OCI-LY7 (cell line): ENCODE results near the gene RCC1. TPM values are rescaled to one million over a fixed set of nuclear protein-coding genes. Genes with fewer than 3 reads are reported as not detected.

Experiments used
- BruUV-seq: library from RNA; stranded (reverse); fragments of 400-500 nt; replicated peaks from 2 replicates; lab custom pipeline; 2021; lab: Mats Ljungman, UMichigan
- CTCF ChIA-PET: fragments of 300-600 bp; sonication (Branson Sonifier 250); formaldehyde crosslinking; loops from one replicate; lab custom pipeline; 2022; ENCODE audit warnings: antibody characterized with exemption; ENCODE audit not compliant: unreplicated experiment; lab: Charles Lee
- POLR2A ChIA-PET: fragments of 300-600 bp; sonication (Branson Sonifier 250); formaldehyde crosslinking; loops from one replicate; lab custom pipeline; 2022; ENCODE audit warnings: antibody characterized with exemption; lab: Charles Lee
- DNase-seq: peaks from one replicate; pipeline ENCODE4 v3.0.0-alpha.2; 2015; ENCODE audit warnings: low spot score
- H2AFZ ChIP-seq: fragments of 200-600 bp; sonication (generic), shearing (Covaris generic); 2 replicates; pipeline ENCODE4 v1.6.1; 2014; ENCODE audit warnings: mild to moderate bottlenecking, antibody characterized with exemption, low read length, moderate library complexity
- H3K27ac ChIP-seq: fragments of 200-600 bp; sonication (generic); 2 replicates; pipeline ENCODE4 v1.5.1; 2014; ENCODE audit warnings: mixed run types, low read depth, mild to moderate bottlenecking, moderate library complexity, low read length, inconsistent platforms; ENCODE audit not compliant: poor library complexity, severe bottlenecking
- H3K36me3 ChIP-seq: fragments of 200-600 bp; sonication (generic); 2 replicates; pipeline ENCODE4 v1.6.1; 2014; ENCODE audit warnings: mild to moderate bottlenecking, antibody characterized with exemption, low read length, moderate library complexity, mixed read lengths; ENCODE audit not compliant: insufficient read depth
- H3K4me1 ChIP-seq: fragments of 200-600 bp; sonication (generic); 2 replicates; pipeline ENCODE4 v1.5.1; 2014; ENCODE audit warnings: mild to moderate bottlenecking, low read length; ENCODE audit not compliant: insufficient read depth, poor library complexity, severe bottlenecking
- H3K4me2 ChIP-seq: fragments of 200-600 bp; sonication (generic); 2 replicates; pipeline ENCODE4 v1.6.1; 2014; ENCODE audit warnings: mild to moderate bottlenecking, low read length
- H3K4me3 ChIP-seq: fragments of 200-600 bp; sonication (generic); 2 replicates; pipeline ENCODE4 v1.5.1; 2014; ENCODE audit warnings: mild to moderate bottlenecking, low read depth, low read length; ENCODE audit not compliant: poor library complexity, severe bottlenecking
- H3K79me2 ChIP-seq: fragments of 200-600 bp; sonication (generic); 2 replicates; pipeline ENCODE4 v1.6.1; 2016; ENCODE audit warnings: low read depth, mild to moderate bottlenecking, low read length, moderate library complexity, mixed read lengths; ENCODE audit not compliant: insufficient read depth
- H3K9me2 ChIP-seq: fragments of 200-600 bp; sonication (generic); 2 replicates; pipeline ENCODE4 v1.6.1; 2016; ENCODE audit warnings: mild to moderate bottlenecking, low read length, mixed read lengths; ENCODE audit not compliant: insufficient read depth
- H3K9me3 ChIP-seq: fragments of 200-600 bp; sonication (generic); 2 replicates; pipeline ENCODE4 v1.6.1; 2014; ENCODE audit warnings: mild to moderate bottlenecking, mixed run types, low read length, mixed read lengths
- H4K20me1 ChIP-seq: fragments of 200-600 bp; sonication (generic); 2 replicates; pipeline ENCODE4 v1.6.1; 2014; ENCODE audit warnings: mild to moderate bottlenecking, antibody characterized with exemption, low read length, moderate library complexity, mixed read lengths; ENCODE audit not compliant: insufficient read depth
- CTCF ChIP-seq: fragments of 200-600 bp; sonication (generic); conservative IDR thresholded peaks from 2 replicates; pipeline ENCODE4 v1.5.1; 2014; ENCODE audit warnings: mild to moderate bottlenecking, antibody characterized with exemption, low read length, moderate library complexity, mixed read lengths
- EZH2phosphoT487 ChIP-seq: fragments of 200-600 bp; sonication (generic); IDR thresholded peaks from 2 replicates; pipeline ENCODE4 v1.6.1; 2018; ENCODE audit warnings: low read depth, borderline replicate concordance, mild to moderate bottlenecking, mixed run types, antibody characterized with exemption, low read length, moderate library complexity, mixed read lengths
- intact Hi-C: fragments of 100-400 bp; cut with micrococcal nuclease; formaldehyde crosslinking; loops from one replicate; pipeline ENCODE4 v1.10.0; 2022; ENCODE audit not compliant: unreplicated experiment
- total RNA-seq, 2 experiments: library from RNA; depleted of rRNA in 1 of 2; stranded (reverse); fragments of >200 nt in 1 of 2; shearing (Covaris generic) in 1 of 2; gene quantifications; 2 replicates each; pipeline ENCODE4 v1.2.3, GENCODE V29; 2014 to 2022

RCC1 gene
- total RNA-seq, 2 experiments from 2014 or later: 87.6 to 108 TPM

- no peak overlapping the region for H3K4me3 ChIP-seq
- H3K36me3 ChIP-seq: peaks cover 11% of the 10 kb centered on the region; the same call in 1 of the 2 replicates
- BruUV-seq: no TSS peak
- peaks cover 11% of the 10 kb centered on the region for H3K4me1 ChIP-seq
- no peak overlapping the region for H3K4me2 ChIP-seq
- no peak overlapping the region for H2AFZ ChIP-seq
- no peaks in the 10 kb centered on the region for H3K9me2 ChIP-seq
- ChIA-PET POLR2A (no interaction called here), CTCF (no interaction called here)
- no peaks in the 10 kb centered on the region for H4K20me1 ChIP-seq
- intact Hi-C loops: no loop called here
- no peaks in the 10 kb centered on the region for H3K9me3 ChIP-seq
- TF ChIP-seq CTCF (no peak), EZH2phosphoT487 (no peak)
- H3K27ac ChIP-seq: no peak overlapping the region
- no peaks in the 10 kb centered on the region for H3K79me2 ChIP-seq
- no peak for DNase-seq
Measured at GRCh38 chr1:28457678-28458077, 48.2 kb upstream of the RCC1 start.

- POLR2A ChIA-PET: no interaction called here
Measured at GRCh38 chr1:28458237-28459228, 47.3 kb upstream of the RCC1 start.

More at GRCh38 chr1:28458237-28459228, 47.3 kb upstream of the RCC1 start:
- Histone ChIP-seq H3K9me2 (no peaks in the 10 kb centered on the region), H3K27ac (no peak overlapping the region), H2AFZ (no peak overlapping the region), H3K79me2 (no peaks in the 10 kb centered on the region), H3K4me3 (no peak overlapping the region), H3K4me1 (peaks cover 11% of the 10 kb centered on the region), H4K20me1 (no peaks in the 10 kb centered on the region), H3K4me2 (no peak overlapping the region), H3K36me3 (peaks cover 14% of the 10 kb centered on the region), H3K9me3 (no peaks in the 10 kb centered on the region)
- TF ChIP-seq CTCF (no peak), EZH2phosphoT487 (no peak)
- intact Hi-C loops: no loop called here
- CTCF ChIA-PET: interaction anchor here (0.8 kb wide), 1 partner anchor 145 kb away, joined by 3 read pairs; no protein-coding TSS in a partner anchor
- no TSS peak for BruUV-seq
- DNase-seq: no peak
